HL-60 (cell line): ENCODE results near the gene PMEPA1.

Experiments used
- DNase-seq, 2 experiments: peaks; one replicate each; pipeline ENCODE4 v3.0.0-alpha.2; 2010 to 2020; ENCODE audit warnings: low read depth in 1 of 2, low spot score in 1 of 2
- H3K27ac ChIP-seq: fragments of 250-450 bp; sonication (Bioruptor Pico); replicated peaks from 2 replicates; pipeline ENCODE4 v1.5.1; 2020; ENCODE audit warnings: mild to moderate bottlenecking, moderate library complexity
- H3K27me3 ChIP-seq: fragments of 250-450 bp; sonication (Bioruptor Pico); 2 replicates; pipeline ENCODE4 v1.5.1; 2021; ENCODE audit warnings: mild to moderate bottlenecking, moderate library complexity; ENCODE audit not compliant: insufficient read depth, poor library complexity, severe bottlenecking
- H3K4me3 ChIP-seq: replicated peaks from 2 replicates; pipeline ENCODE4 v1.5.1; 2011; ENCODE audit warnings: mild to moderate bottlenecking, control low read depth, low read length; ENCODE audit not compliant: insufficient read depth
- CTCF ChIP-seq: IDR thresholded peaks from one replicate; pipeline ENCODE4 v1.5.1; 2011; ENCODE audit warnings: low read length, control low read depth, inconsistent platforms; ENCODE audit not compliant: insufficient read depth
- GABPA ChIP-seq: IDR thresholded peaks from 2 replicates; pipeline ENCODE4 v1.6.1; 2012; ENCODE audit warnings: low read depth
- POLR2AphosphoS5 ChIP-seq: IDR thresholded peaks from 2 replicates; pipeline ENCODE4 v1.6.1; 2012; ENCODE audit warnings: low read depth
- REST ChIP-seq: IDR thresholded peaks from 2 replicates; pipeline ENCODE4 v1.6.1; 2012; ENCODE audit warnings: low read depth; ENCODE audit not compliant: insufficient replicate concordance
- SPI1 ChIP-seq: IDR thresholded peaks from 2 replicates; pipeline ENCODE4 v1.6.1; 2012; ENCODE audit warnings: low read depth, mild to moderate bottlenecking, borderline replicate concordance

Gene PMEPA1

GRCh38 chr20:57653546-57653900 lies 56.3 kb downstream of the PMEPA1 start:
- Histone ChIP-seq H3K27ac (no peak overlapping the region), H3K4me3 (no peak overlapping the region), H3K27me3 (peaks cover 8% of the 10 kb centered on the region)
- DNase-seq, result no peak
- TF ChIP-seq GABPA (no peak), SPI1 (no peak)

- Histone ChIP-seq H3K27me3 (peaks cover 8% of the 10 kb centered on the region), H3K27ac (no peak overlapping the region), H3K4me3 (no peak overlapping the region)
- TF ChIP-seq REST (no peak), GABPA (no peak), POLR2AphosphoS5 (no peak), CTCF (no peak), SPI1 (no peak)
- DNase-seq, result no peak
Measured at GRCh38 chr20:57652606-57653545, 56.9 kb downstream of the PMEPA1 start.

- Histone ChIP-seq H3K4me3 (no peak overlapping the region), H3K27ac (no peak overlapping the region), H3K27me3 (peaks cover 8% of the 10 kb centered on the region)
- DNase-seq, result no peak
- TF ChIP-seq GABPA, result no peak
- no peak for TF ChIP-seq REST
Measured at GRCh38 chr20:57651881-57652605, 57.8 kb downstream of the PMEPA1 start.

GRCh38 chr20:57650756-57651483 lies 58.9 kb downstream of the PMEPA1 start:
- H3K27me3 ChIP-seq, result peaks cover 8% of the 10 kb centered on the region
- H3K27ac ChIP-seq, result no peak overlapping the region
- TF ChIP-seq CTCF, result no peak
- TF ChIP-seq SPI1, result no peak
- TF ChIP-seq REST, result no peak
- no peak for TF ChIP-seq POLR2AphosphoS5
- TF ChIP-seq GABPA, result no peak
- H3K4me3 ChIP-seq, result no peak overlapping the region
- DNase-seq, result no peak
